NOMO-1 treated with dmso at 0.1 percent for 144 hours (cell line): Measurements from ENCODE around the gene HEBP1.

Source experiments
- DNase-seq: peaks from one replicate; lab custom pipeline; 2025; ENCODE audit not compliant: unreplicated experiment; lab: John Stamatoyannopoulos, UW

Gene HEBP1

DNA sequence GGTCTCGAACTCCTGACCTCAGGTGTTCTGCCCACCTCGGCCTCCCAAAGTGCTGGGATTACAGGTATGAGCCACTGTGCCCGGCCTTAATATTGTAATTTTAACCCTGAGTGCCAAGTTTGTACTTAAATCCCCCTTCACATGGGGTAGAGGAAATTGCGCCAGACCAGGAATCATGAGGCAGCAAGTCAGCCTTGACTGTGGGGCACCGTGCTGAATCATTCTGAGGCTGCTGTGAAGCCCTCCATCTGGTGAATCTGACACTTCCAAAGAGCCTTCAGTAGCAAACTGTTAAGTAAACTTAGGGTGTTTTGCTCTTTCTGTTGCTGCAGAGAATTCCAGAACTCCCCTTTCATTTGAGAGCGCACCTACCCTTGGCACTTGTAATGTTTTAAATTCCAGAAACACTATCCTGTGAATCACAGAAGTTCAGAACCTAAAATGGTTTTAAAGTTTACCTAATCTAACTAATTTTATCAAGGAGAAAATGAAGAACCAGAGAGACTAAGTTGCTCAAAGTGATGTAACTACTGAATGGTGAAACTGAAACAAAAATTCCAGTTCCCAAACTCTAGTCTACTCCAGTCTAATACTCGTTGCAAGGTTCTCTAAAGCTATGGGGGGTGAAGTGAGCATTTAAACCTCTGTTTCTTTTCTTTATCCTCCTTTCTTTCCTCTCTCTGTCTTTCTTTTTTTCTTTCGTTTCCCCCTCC lies 7.5 kb downstream of the HEBP1 start:
- DNase-seq, result peak; percentile 68

GRCh38 chr12:12990700-12991468 lies 9.2 kb downstream of the HEBP1 start:
- DNase-seq, result no peak

- no peak for DNase-seq
Observed at GRCh38 chr12:12987421-12987820, 12.6 kb downstream of the HEBP1 start.

- no peak for DNase-seq
Observed at GRCh38 chr12:12986775-12987331, 13.2 kb downstream of the HEBP1 start.

DNA sequence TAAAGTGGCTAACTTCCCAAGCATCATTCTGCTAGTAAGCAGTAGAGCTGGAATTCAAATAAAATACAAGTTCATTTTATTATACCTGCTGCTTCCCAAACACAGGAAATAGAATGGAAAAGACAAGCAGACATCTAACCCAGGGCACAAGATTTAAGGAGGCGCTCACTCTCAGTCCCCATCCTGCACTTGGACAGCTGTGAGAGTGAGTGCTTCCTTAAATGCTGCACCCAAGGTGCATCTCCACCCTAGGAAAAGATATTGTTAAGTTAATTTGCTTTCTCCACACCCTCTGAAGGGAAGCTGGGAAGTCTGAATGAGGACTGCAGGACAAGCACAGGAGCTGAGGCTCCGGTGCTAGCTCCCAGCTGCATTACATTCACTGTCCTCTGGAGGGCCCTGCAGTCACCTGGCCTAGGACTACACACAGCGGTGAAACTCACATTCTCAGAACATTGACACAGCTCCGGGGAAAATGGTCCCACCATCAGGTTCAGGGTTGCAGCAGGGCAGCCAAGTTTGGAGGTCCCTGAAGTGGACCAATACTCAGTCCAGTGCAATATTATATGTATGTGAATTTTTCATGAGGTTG lies 14.2 kb downstream of the HEBP1 start:
- no peak for DNase-seq

DNA sequence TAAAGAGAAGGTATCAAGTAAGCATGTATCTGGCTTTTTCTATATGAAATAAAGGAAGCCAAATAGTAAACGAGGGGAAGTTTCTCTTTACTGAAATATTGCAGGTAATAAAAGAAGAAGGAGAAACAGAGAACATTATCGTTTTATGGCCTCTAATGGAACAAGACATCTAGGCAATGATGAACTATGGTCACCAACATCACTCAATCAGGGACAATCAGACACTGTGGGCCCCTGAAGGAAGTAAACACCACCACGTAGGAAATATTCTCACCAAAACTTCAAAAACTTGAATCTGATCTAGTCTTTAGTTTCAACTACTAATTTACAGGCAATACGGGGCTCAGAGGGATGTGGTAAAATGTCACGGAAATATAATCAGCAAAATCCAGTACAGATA lies 15.9 kb downstream of the HEBP1 start:
- DNase-seq, result no peak

GRCh38 chr12:12983420-12984035 lies 16.5 kb downstream of the HEBP1 start:
- no peak for DNase-seq

DNA sequence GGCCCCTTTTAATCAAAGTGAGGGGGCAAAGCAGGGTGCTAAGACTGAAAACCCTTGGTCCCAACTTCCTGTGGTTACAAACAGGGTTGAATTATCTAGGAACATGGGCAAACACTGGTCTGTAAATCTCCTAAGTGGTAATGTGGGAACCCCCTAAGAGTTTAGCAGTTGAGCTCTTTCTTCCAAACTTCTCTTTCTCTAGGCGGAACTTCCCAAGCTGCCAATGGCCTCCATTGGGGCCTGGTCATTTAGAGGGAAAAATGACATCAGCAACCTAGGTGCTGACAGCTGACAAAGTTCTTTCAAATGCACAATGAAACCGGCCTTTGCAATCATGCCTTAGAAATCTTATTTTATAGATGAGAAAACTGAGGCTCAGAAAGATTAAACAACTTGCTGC lies 17.7 kb downstream of the HEBP1 start:
- no peak for DNase-seq

GRCh38 chr12:12979731-12980259 lies 20.3 kb downstream of the HEBP1 start:
- no peak for DNase-seq

DNA sequence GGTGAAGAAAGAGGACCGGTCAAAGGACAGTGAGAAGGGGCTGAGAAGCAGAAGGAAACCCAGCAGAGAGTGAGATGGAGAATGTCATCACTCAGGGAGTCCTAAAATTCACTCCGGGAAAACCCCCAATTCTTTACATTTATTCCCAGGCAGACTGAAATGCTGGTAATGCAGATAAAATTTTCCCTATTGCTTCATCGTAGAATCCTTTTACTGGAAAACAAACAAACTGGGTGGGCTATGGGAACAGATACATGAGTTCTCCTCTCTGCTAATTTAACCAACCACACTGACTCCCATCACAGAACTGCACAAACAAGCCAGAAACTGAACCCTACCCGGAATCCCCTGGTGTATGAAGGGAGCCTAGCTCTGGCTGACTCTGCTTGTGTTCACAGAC lies 20.9 kb downstream of the HEBP1 start:
- no peak for DNase-seq

GRCh38 chr12:12977231-12977630 lies 22.8 kb downstream of the HEBP1 start:
- no peak for DNase-seq

DNA sequence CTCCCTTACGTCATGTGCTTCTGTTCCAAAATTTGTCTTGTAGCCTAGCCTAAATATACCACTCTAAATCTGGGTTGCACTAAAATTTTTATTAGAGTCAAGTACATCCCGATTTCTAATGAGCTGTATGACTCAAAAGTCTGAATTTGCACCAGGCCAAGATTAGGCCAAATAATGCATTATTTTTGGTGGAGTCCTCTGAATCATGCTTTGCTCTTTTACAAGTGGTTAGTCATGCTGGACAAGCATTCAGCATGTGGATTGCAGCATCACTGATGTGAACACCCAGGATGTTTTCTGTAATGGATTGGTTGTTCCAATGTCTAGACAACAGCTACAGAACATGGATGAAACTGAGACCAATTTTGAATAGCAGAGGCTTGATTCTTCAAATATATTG lies 23.7 kb downstream of the HEBP1 start:
- no peak for DNase-seq

DNA sequence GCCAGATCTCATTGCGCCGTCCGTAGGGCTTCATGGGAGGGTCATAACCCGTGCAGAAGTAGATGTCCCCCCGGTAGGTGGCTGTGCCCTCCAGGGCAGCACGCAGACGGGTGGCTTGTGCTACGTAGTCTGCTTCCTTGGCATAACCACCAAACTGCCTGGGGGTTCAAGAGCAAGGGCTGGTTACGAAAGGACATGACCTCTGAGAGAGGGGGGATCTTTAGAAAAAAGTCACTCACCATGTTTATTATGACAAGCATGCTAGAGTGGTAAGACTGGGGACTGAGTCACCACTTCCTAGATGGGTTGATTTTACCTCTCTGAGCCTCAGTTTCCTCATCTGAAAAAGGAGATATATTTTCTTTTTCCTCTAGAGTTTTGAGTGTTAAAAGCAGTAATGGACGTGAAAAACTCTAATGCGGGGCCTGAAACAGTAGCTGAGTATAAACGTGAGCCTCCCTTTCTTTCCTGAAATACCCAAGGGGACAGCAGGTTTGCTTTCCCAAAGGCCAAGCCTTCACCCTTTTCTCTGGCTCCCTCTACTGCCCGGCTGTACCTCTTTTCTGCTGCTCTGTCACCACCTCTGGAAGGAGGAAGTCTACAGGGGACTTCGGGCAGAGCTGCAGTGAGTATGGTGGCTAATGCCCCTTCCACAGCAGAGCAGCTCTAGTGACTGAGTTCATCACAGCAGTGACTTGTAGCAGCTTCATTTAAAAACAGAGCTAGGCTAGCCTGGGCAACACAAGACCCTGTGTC lies 24.6 kb downstream of the HEBP1 start:
- DNase-seq, result peak; percentile 22

GRCh38 chr12:12974211-12974610 lies 25.9 kb downstream of the HEBP1 start:
- DNase-seq, result no peak

- no peak for DNase-seq
Observed at GRCh38 chr12:12973019-12973418, 27.0 kb downstream of the HEBP1 start.

DNA sequence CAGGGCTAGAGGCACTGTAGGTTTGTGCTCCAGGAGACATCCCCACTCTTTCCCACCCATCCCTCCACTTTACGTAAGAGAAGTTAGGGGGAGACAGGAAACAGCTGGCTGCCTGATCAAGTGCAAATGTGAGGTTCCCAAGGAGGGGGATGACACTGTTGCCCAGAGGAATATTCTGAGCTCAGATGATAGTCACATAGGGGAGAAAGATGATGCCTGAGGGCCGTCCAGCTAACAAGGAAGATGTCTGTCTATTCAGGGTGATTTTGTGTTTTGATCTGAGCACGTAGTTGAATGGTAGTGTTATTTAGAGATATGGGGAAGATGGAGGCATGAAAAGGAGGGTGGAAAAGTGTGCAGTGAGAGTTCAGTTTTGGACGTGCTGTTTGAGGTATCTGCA lies 34.2 kb downstream of the HEBP1 start:
- DNase-seq, result no peak

GRCh38 chr12:12964255-12964654 lies 35.8 kb downstream of the HEBP1 start:
- DNase-seq, result peak; percentile 21

DNA sequence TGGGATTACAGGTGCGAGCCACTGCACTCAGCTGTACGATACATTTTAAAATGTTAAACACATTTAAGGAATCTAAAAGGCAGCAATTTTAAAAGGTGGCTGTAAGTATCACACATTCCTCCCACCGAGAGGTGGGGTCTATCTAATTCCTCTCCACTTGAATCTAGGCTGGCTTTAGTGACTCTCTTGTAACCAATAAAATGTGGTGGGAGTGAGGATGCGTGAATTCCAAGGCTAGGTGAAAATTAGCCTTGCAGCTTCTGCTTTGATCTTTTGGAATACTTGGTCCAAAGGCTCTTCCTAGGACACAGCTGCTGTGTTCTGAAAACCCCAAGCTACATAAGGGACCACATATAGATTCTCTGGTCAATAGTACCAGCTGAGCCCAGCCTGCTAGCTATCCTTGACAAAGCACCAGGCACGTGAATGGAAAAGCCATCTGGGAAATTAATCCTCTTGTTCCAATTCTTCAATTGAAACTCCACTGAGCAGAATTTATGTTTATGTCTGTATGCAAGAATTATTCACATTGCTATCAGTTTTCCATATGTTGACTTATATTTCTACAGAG lies 39.3 kb downstream of the HEBP1 start:
- no peak for DNase-seq

- DNase-seq, result no peak
Observed at GRCh38 chr12:12958886-12959285, 41.2 kb downstream of the HEBP1 start.
